K562 (cell line): ENCODE results near the gene SYT8. TPM values are rescaled to one million over a fixed set of nuclear protein-coding genes. Genes with fewer than 3 reads are reported as not detected.

ENCODE experiments used
- CBX2 ChIP-seq: fragments of 200-600 bp; sonication (generic); IDR thresholded peaks from one replicate; pipeline ENCODE4 v1.6.1; 2012; ENCODE audit warnings: mild to moderate bottlenecking, low read length, inconsistent platforms; ENCODE audit not compliant: insufficient read depth, poor library complexity, severe bottlenecking
- KLF1 ChIP-seq: fragments of 450-650 bp; IDR thresholded peaks from 2 replicates; pipeline ENCODE4 v1.6.1; 2016; ENCODE audit warnings: missing genetic modification characterization, missing compliant biosample characterization
- PRPF4 ChIP-seq: fragments of 200-400 bp; formaldehyde crosslinking; IDR thresholded peaks from one replicate; pipeline ENCODE4 v1.6.1; 2017; ENCODE audit warnings: low read length, low read depth, mild to moderate bottlenecking; ENCODE audit not compliant: insufficient read depth, poor library complexity, severe bottlenecking
- SIN3A ChIP-seq, 2 experiments: fragments of 150-350 bp in 1 of 2; IDR thresholded peaks; 2 replicates each; pipeline ENCODE4 v1.6.1; 2011 to 2016; ENCODE audit warnings: borderline replicate concordance in 2 of 2, low read depth in 2 of 2, low read length in 2 of 2, mild to moderate bottlenecking in 2 of 2, moderate library complexity in 2 of 2; ENCODE audit not compliant: control insufficient read depth in 1 of 2
- THRAP3 ChIP-seq: fragments of 450-650 bp; IDR thresholded peaks from 2 replicates; pipeline ENCODE4 v1.6.1; 2016; ENCODE audit warnings: mild to moderate bottlenecking, inconsistent platforms, borderline replicate concordance
- polyA plus RNA-seq, 8 experiments: library from polyadenylated mRNA; depleted of rRNA in 4 of 8; stranded (reverse) in 5 of 8; unstranded in 3 of 8; fragments of >200 nt; fragmentation: Nextera tagmentation in 2 of 8; fragmentation: Illumina TruSeq in 1 of 8; extraction: Ambion mirVana in 2 of 8; extraction: Trizol in 1 of 8; gene quantifications; 2 replicates each; pipeline versions ENCODE4 v1.2.1 to v1.2.3, GENCODE V29; 2011 to 2014; ENCODE audit warnings: inconsistent platforms in 1 of 8, missing spikeins in 1 of 8
- total RNA-seq, 7 experiments: library from RNA; depleted of rRNA in 6 of 7; stranded (reverse); fragments of >200 nt in 6 of 7; fragmentation: Illumina TruSeq in 2 of 7; extraction: Trizol in 2 of 7; gene quantifications; 2 replicates each; pipeline versions ENCODE4 v1.2.1 to v1.2.3, GENCODE V29; 2011 to 2021; ENCODE audit warnings: low replicate concordance in 1 of 7
- TF ChIP-seq, protein P1 (sequence below): fragments of 250-450 bp; sonication (Bioruptor Pico); IDR thresholded peaks from 2 replicates; pipeline ENCODE4 v1.4.0; 2020
- TF ChIP-seq, protein P2 (sequence below): fragments of 250-450 bp; sonication (Bioruptor Pico); IDR thresholded peaks from 2 replicates; pipeline ENCODE4 v1.5.0; 2022; ENCODE audit warnings: mild to moderate bottlenecking
- TF ChIP-seq, protein P3 (sequence below): fragments of 450-650 bp; IDR thresholded peaks from 2 replicates; pipeline ENCODE4 v1.6.1; 2016; ENCODE audit warnings: mild to moderate bottlenecking
- TF ChIP-seq, protein P4 (sequence below): fragments of 250-450 bp; sonication (Bioruptor Pico); IDR thresholded peaks from 2 replicates; pipeline ENCODE4 v1.5.1; 2021; ENCODE audit warnings: mild to moderate bottlenecking

SYT8 gene
- total and polyA plus RNA-seq, 9 of the 15 experiments (the other 6 are each of a cell fraction or from before 2014, with no cell fraction given), result not detected

DNA sequence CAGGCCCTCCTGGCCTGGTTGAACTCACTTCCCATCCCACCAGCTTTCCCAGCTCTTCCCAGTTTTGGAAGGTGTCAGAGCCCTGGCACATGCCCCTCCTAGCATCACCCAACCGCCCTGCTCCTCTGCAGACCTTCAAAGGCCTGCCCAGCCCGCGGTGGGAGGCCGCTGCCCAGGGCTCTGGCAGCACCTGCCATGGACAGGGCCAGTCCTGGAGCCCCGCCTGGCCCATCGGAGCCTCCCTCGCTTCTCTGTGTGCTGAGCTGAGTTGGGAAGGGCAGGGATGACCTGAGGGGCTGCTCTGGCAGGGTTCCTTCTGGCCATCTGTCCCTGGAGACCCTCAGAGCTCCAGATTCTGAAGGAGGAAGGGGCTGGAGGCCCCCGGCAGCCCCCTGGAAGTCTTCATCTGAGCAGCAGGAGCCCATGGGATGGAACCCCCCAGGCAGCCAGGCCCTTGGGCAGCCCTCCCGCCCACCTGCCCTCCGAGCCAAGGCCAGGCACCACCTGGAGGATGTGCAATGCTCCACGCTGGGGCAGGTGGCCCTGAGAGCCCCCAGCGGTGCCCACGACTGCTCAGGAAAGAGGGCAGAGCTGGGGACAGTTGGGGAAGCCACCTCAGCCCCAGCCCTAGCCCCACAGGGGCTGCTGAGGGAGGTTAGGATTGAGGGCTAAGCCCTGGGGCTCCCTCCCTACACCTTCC is 21.7 kb downstream of the SYT8 start (continued):
- TF ChIP-seq, protein P1, sequence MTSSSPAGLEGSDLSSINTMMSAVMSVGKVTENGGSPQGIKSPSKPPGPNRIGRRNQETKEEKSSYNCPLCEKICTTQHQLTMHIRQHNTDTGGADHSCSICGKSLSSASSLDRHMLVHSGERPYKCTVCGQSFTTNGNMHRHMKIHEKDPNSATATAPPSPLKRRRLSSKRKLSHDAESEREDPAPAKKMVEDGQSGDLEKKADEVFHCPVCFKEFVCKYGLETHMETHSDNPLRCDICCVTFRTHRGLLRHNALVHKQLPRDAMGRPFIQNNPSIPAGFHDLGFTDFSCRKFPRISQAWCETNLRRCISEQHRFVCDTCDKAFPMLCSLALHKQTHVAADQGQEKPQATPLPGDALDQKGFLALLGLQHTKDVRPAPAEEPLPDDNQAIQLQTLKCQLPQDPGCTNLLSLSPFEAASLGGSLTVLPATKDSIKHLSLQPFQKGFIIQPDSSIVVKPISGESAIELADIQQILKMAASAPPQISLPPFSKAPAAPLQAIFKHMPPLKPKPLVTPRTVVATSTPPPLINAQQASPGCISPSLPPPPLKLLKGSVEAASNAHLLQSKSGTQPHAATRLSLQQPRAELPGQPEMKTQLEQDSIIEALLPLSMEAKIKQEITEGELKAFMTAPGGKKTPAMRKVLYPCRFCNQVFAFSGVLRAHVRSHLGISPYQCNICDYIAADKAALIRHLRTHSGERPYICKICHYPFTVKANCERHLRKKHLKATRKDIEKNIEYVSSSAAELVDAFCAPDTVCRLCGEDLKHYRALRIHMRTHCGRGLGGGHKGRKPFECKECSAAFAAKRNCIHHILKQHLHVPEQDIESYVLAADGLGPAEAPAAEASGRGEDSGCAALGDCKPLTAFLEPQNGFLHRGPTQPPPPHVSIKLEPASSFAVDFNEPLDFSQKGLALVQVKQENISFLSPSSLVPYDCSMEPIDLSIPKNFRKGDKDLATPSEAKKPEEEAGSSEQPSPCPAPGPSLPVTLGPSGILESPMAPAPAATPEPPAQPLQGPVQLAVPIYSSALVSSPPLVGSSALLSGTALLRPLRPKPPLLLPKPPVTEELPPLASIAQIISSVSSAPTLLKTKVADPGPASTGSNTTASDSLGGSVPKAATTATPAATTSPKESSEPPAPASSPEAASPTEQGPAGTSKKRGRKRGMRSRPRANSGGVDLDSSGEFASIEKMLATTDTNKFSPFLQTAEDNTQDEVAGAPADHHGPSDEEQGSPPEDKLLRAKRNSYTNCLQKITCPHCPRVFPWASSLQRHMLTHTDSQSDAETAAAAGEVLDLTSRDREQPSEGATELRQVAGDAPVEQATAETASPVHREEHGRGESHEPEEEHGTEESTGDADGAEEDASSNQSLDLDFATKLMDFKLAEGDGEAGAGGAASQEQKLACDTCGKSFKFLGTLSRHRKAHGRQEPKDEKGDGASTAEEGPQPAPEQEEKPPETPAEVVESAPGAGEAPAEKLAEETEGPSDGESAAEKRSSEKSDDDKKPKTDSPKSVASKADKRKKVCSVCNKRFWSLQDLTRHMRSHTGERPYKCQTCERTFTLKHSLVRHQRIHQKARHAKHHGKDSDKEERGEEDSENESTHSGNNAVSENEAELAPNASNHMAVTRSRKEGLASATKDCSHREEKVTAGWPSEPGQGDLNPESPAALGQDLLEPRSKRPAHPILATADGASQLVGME (CRISPR knock-in tag), result no peak
- TF ChIP-seq, protein P2, sequence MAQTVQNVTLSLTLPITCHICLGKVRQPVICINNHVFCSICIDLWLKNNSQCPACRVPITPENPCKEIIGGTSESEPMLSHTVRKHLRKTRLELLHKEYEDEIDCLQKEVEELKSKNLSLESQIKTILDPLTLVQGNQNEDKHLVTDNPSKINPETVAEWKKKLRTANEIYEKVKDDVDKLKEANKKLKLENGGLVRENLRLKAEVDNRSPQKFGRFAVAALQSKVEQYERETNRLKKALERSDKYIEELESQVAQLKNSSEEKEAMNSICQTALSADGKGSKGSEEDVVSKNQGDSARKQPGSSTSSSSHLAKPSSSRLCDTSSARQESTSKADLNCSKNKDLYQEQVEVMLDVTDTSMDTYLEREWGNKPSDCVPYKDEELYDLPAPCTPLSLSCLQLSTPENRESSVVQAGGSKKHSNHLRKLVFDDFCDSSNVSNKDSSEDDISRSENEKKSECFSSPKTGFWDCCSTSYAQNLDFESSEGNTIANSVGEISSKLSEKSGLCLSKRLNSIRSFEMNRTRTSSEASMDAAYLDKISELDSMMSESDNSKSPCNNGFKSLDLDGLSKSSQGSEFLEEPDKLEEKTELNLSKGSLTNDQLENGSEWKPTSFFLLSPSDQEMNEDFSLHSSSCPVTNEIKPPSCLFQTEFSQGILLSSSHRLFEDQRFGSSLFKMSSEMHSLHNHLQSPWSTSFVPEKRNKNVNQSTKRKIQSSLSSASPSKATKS (CRISPR knock-in tag), result no peak
- TF ChIP-seq PRPF4 (no peak), KLF1 (tag) (no peak), SIN3A (IDR thresholded peaks at IDR 0.05; ENCODE audit: borderline replicate concordance in 2 of 2, control insufficient read depth in 1 of 2, low read depth in 2 of 2, low read length in 2 of 2) (no peak), THRAP3 (no peak), CBX2 (no peak)
- TF ChIP-seq, protein P3, sequence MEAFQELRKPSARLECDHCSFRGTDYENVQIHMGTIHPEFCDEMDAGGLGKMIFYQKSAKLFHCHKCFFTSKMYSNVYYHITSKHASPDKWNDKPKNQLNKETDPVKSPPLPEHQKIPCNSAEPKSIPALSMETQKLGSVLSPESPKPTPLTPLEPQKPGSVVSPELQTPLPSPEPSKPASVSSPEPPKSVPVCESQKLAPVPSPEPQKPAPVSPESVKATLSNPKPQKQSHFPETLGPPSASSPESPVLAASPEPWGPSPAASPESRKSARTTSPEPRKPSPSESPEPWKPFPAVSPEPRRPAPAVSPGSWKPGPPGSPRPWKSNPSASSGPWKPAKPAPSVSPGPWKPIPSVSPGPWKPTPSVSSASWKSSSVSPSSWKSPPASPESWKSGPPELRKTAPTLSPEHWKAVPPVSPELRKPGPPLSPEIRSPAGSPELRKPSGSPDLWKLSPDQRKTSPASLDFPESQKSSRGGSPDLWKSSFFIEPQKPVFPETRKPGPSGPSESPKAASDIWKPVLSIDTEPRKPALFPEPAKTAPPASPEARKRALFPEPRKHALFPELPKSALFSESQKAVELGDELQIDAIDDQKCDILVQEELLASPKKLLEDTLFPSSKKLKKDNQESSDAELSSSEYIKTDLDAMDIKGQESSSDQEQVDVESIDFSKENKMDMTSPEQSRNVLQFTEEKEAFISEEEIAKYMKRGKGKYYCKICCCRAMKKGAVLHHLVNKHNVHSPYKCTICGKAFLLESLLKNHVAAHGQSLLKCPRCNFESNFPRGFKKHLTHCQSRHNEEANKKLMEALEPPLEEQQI, result no peak
- TF ChIP-seq, protein P4, sequence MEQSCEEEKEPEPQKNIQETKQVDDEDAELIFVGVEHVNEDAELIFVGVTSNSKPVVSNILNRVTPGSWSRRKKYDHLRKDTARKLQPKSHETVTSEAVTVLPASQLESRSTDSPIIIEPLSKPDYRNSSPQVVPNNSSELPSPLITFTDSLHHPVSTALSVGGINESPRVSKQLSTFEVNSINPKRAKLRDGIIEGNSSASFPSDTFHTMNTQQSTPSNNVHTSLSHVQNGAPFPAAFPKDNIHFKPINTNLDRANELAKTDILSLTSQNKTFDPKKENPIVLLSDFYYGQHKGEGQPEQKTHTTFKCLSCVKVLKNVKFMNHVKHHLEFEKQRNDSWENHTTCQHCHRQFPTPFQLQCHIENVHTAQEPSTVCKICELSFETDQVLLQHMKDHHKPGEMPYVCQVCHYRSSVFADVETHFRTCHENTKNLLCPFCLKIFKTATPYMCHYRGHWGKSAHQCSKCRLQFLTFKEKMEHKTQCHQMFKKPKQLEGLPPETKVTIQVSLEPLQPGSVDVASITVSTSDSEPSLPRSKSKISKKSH (CRISPR knock-in tag), result no peak
